NB4 (cell line): Measurements from ENCODE around the gene FOLR2.

ENCODE experiments used
- POLR2A ChIP-seq: IDR thresholded peaks from 2 replicates; pipeline ENCODE4 v1.6.1; 2011; ENCODE audit warnings: mild to moderate bottlenecking; ENCODE audit not compliant: insufficient read length; ENCODE audit errors: extremely low read depth
- TF ChIP-seq, protein P1 (sequence below): IDR thresholded peaks from one replicate; pipeline ENCODE4 v1.5.1; 2012; ENCODE audit warnings: low read depth, low read length
- TF ChIP-seq, protein P2 (sequence below): IDR thresholded peaks from 2 replicates; pipeline ENCODE4 v1.6.1; 2011; ENCODE audit warnings: low read depth, low read length

DNA sequence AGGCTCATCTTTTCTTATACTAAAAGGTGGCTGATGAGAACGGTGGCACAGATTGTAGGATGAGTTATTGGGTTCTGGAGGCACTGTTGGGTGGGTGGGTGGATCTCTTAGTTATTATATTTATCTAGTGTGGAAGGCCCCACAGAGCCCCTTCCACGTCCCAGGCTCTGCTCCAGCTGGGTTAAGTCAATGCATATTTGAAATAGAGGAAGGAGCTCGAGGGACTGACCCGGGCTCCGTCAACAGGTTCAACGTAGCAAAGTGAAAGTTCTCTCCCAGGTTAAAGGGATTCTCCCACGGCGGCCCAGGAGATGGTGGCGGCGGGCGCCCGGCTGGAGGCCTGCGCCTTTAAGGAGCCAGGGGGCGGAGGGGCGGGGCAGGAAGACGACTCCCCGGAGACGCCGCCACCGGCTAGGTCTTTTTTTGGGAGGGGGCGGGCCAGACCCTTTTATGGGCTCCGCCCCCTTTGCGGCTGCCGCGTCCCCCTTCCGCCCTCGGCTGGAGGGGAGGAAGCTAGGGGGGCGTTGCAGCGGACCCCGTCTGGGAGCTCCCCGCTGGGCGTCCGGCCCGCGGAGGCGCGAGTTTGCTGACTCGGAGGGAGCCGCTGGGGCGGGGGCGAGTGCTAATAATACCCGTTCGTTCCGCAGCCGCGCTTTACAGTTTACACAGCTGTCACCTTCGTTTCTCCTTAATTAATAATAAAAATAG lies 6.5 kb downstream of the FOLR2 start:
- TF ChIP-seq, protein P1, sequence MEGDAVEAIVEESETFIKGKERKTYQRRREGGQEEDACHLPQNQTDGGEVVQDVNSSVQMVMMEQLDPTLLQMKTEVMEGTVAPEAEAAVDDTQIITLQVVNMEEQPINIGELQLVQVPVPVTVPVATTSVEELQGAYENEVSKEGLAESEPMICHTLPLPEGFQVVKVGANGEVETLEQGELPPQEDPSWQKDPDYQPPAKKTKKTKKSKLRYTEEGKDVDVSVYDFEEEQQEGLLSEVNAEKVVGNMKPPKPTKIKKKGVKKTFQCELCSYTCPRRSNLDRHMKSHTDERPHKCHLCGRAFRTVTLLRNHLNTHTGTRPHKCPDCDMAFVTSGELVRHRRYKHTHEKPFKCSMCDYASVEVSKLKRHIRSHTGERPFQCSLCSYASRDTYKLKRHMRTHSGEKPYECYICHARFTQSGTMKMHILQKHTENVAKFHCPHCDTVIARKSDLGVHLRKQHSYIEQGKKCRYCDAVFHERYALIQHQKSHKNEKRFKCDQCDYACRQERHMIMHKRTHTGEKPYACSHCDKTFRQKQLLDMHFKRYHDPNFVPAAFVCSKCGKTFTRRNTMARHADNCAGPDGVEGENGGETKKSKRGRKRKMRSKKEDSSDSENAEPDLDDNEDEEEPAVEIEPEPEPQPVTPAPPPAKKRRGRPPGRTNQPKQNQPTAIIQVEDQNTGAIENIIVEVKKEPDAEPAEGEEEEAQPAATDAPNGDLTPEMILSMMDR = no peak
- TF ChIP-seq POLR2A = peak; percentile 31
- TF ChIP-seq, protein P2, sequence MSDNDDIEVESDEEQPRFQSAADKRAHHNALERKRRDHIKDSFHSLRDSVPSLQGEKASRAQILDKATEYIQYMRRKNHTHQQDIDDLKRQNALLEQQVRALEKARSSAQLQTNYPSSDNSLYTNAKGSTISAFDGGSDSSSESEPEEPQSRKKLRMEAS = peak; percentile 56
